HCT116 (cell line): ENCODE data around the gene CDH13. TPM values are rescaled to one million over a fixed set of nuclear protein-coding genes. Genes with fewer than 3 reads are reported as not detected.

Experiments used
- ATAC-seq: fragments of 200-7000 bp; cut with Tn5 transposase; 2 replicates; pipeline ENCODE4 v1.9.1; 2020; ENCODE audit warnings: mild to moderate bottlenecking, moderate library complexity
- BruUV-seq: library from RNA; stranded (reverse); fragments of 400-500 nt; replicated peaks from 2 replicates; lab custom pipeline; 2021; lab: Mats Ljungman, UMichigan
- CTCF ChIA-PET: fragments of 300-600 bp; sonication (Branson Sonifier 250); formaldehyde crosslinking; loops from one replicate; lab custom pipeline; 2021; ENCODE audit warnings: antibody characterized with exemption; lab: Charles Lee
- POLR2A ChIA-PET: fragments of 300-600, 350-600 bp; sonication (Branson Sonifier 250); formaldehyde crosslinking; loops from one replicate; lab custom pipeline; 2021; ENCODE audit warnings: antibody characterized with exemption; lab: Charles Lee
- RAD21 ChIA-PET, 2 experiments: fragments of 300-600 bp; sonication (Branson Sonifier 250); formaldehyde crosslinking; loops; one replicate each; lab custom pipeline; 2023; ENCODE audit warnings: low total read pairs in 2 of 2; ENCODE audit not compliant: uncharacterized antibody in 2 of 2, unreplicated experiment in 2 of 2, low non-redundant PET in 1 of 2; lab: Charles Lee
- DNase-seq: peaks from one replicate; pipeline ENCODE4 v3.0.0-alpha.2; 2010; ENCODE audit warnings: low read depth, low spot score
- H2AFZ ChIP-seq: fragments of 200-600 bp; shearing (Covaris generic), sonication (generic); 2 replicates; pipeline ENCODE4 v1.6.1; 2017; ENCODE audit warnings: low read depth, mixed run types, mixed read lengths, antibody characterized with exemption, low read length; ENCODE audit not compliant: poor library complexity, severe bottlenecking
- H3K27ac ChIP-seq: 2 replicates; pipeline ENCODE4 v1.5.1; 2012; ENCODE audit warnings: low read depth, low read length
- H3K27me3 ChIP-seq: fragments of 200-600 bp; sonication (generic); 2 replicates; pipeline ENCODE4 v1.6.1; 2016; ENCODE audit warnings: mixed run types, low read length, mixed read lengths; ENCODE audit not compliant: insufficient read depth
- H3K36me3 ChIP-seq, 2 experiments: fragments of 200-500 bp in 1 of 2; fragments of 200-600 bp in 1 of 2; sonication (Bioruptor generic) in 1 of 2; sonication (generic) in 1 of 2; 2 replicates each; pipeline versions ENCODE4 v1.5.1 to v1.6.1; 2014 to 2016; ENCODE audit warnings: low read length in 2 of 2, inconsistent platforms in 1 of 2, mixed read lengths in 1 of 2, mixed run types in 1 of 2; ENCODE audit not compliant: insufficient read depth in 2 of 2, control insufficient read depth in 1 of 2
- H3K4me1 ChIP-seq, 2 experiments: fragments of 200-600 bp in 1 of 2; sonication (generic) in 1 of 2; 2 replicates each; pipeline versions ENCODE4 v1.5.1 to v1.6.1; 2012 to 2017; ENCODE audit warnings: low read length in 2 of 2, inconsistent platforms in 1 of 2, mild to moderate bottlenecking in 1 of 2, mixed read lengths in 1 of 2, mixed run types in 1 of 2, moderate library complexity in 1 of 2; ENCODE audit not compliant: insufficient read depth in 2 of 2, control insufficient read depth in 1 of 2
- H3K4me2 ChIP-seq: fragments of 200-600 bp; sonication (generic); 2 replicates; pipeline ENCODE4 v1.6.1; 2017; ENCODE audit warnings: mixed run types, low read length, mixed read lengths
- H3K4me3 ChIP-seq, 2 experiments: fragments of 200-600 bp in 1 of 2; sonication (generic) in 1 of 2; replicated peaks in 1 of 2; 2 replicates each; pipeline ENCODE4 v1.5.1; 2011 to 2016; ENCODE audit warnings: low read length in 2 of 2, control low read depth in 1 of 2, low read depth in 1 of 2, mild to moderate bottlenecking in 1 of 2, mixed read lengths in 1 of 2, mixed run types in 1 of 2
- H3K79me2 ChIP-seq: fragments of 200-600 bp; sonication (generic); 2 replicates; pipeline ENCODE4 v1.6.1; 2017; ENCODE audit warnings: mild to moderate bottlenecking, mixed run types, low read length, moderate library complexity, mixed read lengths; ENCODE audit not compliant: insufficient read depth
- H3K9ac ChIP-seq: fragments of 200-600 bp; sonication (generic); 2 replicates; pipeline ENCODE4 v1.6.1; 2016; ENCODE audit warnings: low read length, mixed read lengths
- H3K9me2 ChIP-seq: fragments of 200-600 bp; sonication (generic), shearing (Covaris generic); 2 replicates; pipeline ENCODE4 v1.6.1; 2017; ENCODE audit warnings: mixed run types, mild to moderate bottlenecking, moderate library complexity; ENCODE audit not compliant: insufficient read depth
- H3K9me3 ChIP-seq, 2 experiments: fragments of 200-500 bp in 1 of 2; fragments of 200-600 bp in 1 of 2; sonication (Bioruptor generic) in 1 of 2; sonication (generic) in 1 of 2; 2 replicates each; pipeline ENCODE4 v1.6.1; 2014 to 2017; ENCODE audit warnings: low read length in 2 of 2, mixed read lengths in 2 of 2, inconsistent platforms in 1 of 2, low read depth in 1 of 2, mild to moderate bottlenecking in 1 of 2, mixed run types in 1 of 2, moderate library complexity in 1 of 2; ENCODE audit not compliant: control insufficient read depth in 1 of 2, insufficient read depth in 1 of 2
- H4K20me1 ChIP-seq: fragments of 200-600 bp; sonication (generic), shearing (Covaris generic); 2 replicates; pipeline ENCODE4 v1.6.1; 2017; ENCODE audit warnings: mixed run types, mild to moderate bottlenecking, moderate library complexity; ENCODE audit not compliant: insufficient read depth
- CBX3 ChIP-seq: IDR thresholded peaks from 2 replicates; pipeline ENCODE4 v1.6.1; 2012; ENCODE audit warnings: low read depth
- CTCF ChIP-seq, 3 experiments: fragments of 200-600 bp in 1 of 3; sonication (generic) in 1 of 3; IDR thresholded peaks in 2 of 3; conservative IDR thresholded peaks in 1 of 3; 2 replicates each; pipeline ENCODE4 v1.5.1; 2012 to 2017; ENCODE audit warnings: low read depth in 2 of 3, low read length in 2 of 3, antibody characterized with exemption in 1 of 3, borderline replicate concordance in 1 of 3, control low read depth in 1 of 3, mild to moderate bottlenecking in 1 of 3, mixed read lengths in 1 of 3, mixed run types in 1 of 3, moderate library complexity in 1 of 3; ENCODE audit not compliant: insufficient read depth in 1 of 3
- ELF1 ChIP-seq: IDR thresholded peaks from 2 replicates; pipeline ENCODE4 v1.6.1; 2012; ENCODE audit warnings: low read depth, borderline replicate concordance
- EZH2 ChIP-seq: fragments of 200-600 bp; sonication (generic); IDR thresholded peaks from 2 replicates; pipeline ENCODE4 v1.6.1; 2017; ENCODE audit warnings: antibody characterized with exemption, mixed run types
- EZH2phosphoT487 ChIP-seq: fragments of 200-600 bp; IDR thresholded peaks from 2 replicates; pipeline ENCODE4 v1.6.1; 2018; ENCODE audit warnings: antibody characterized with exemption, borderline replicate concordance
- FOSL1 ChIP-seq: IDR thresholded peaks from 2 replicates; pipeline ENCODE4 v1.6.1; 2012; ENCODE audit warnings: low read depth
- JUND ChIP-seq: IDR thresholded peaks from 2 replicates; pipeline ENCODE4 v1.6.1; 2012
- POLR2A ChIP-seq: IDR thresholded peaks from 2 replicates; pipeline ENCODE4 v1.7.0; 2011; ENCODE audit warnings: borderline replicate concordance; ENCODE audit not compliant: insufficient read depth, insufficient read length; ENCODE audit errors: extremely low read depth
- POLR2AphosphoS5 ChIP-seq: IDR thresholded peaks from 2 replicates; pipeline ENCODE4 v1.6.1; 2011; ENCODE audit warnings: mild to moderate bottlenecking, low read depth, low read length, moderate library complexity
- RAD21 ChIP-seq: IDR thresholded peaks from 2 replicates; pipeline ENCODE4 v1.6.1; 2012; ENCODE audit warnings: low read depth, mild to moderate bottlenecking
- SP1 ChIP-seq: IDR thresholded peaks from 2 replicates; pipeline ENCODE4 v1.6.1; 2012; ENCODE audit warnings: low read depth
- SRF ChIP-seq: IDR thresholded peaks from 2 replicates; pipeline ENCODE4 v1.6.1; 2012; ENCODE audit warnings: low read depth
- YY1 ChIP-seq: IDR thresholded peaks from 2 replicates; pipeline ENCODE4 v1.6.1; 2011; ENCODE audit warnings: low read length, low read depth, moderate library complexity, mild to moderate bottlenecking; ENCODE audit not compliant: insufficient replicate concordance; ENCODE audit errors: extremely low read depth
- ZBTB33 ChIP-seq: IDR thresholded peaks from 2 replicates; pipeline ENCODE4 v1.6.1; 2011; ENCODE audit warnings: mild to moderate bottlenecking, low read length, moderate library complexity; ENCODE audit not compliant: insufficient replicate concordance; ENCODE audit errors: extremely low read depth
- ZFX ChIP-seq: fragments of 450-650 bp; IDR thresholded peaks from 2 replicates; pipeline ENCODE4 v1.6.1; 2017
- ZNF274 ChIP-seq: fragments of 200-500 bp; sonication (Bioruptor generic); IDR thresholded peaks from 2 replicates; pipeline ENCODE4 v1.6.1; 2014; ENCODE audit warnings: mild to moderate bottlenecking, low read depth, low read length, inconsistent platforms
- intact Hi-C: fragments of 100-400 bp; cut with micrococcal nuclease; formaldehyde crosslinking; loops from 2 replicates; pipeline ENCODE4 v1.10.0; 2022
- total RNA-seq: library from RNA; stranded (reverse); gene quantifications from one replicate; pipeline ENCODE4 v1.2.1, GENCODE V29; 2021; ENCODE audit not compliant: unreplicated experiment

CDH13 gene
- total RNA-seq, 1 experiment from 2014 or later, result not detected

- Histone ChIP-seq H3K9me2 (no peaks in the 10 kb centered on the region), H3K4me2 (no peak overlapping the region), H3K4me3 (no peak overlapping the region), H4K20me1 (no peaks in the 10 kb centered on the region), H3K4me1 (no peaks in the 10 kb centered on the region), H2AFZ (no peak overlapping the region), H3K27me3 (0 out of 2 replicates have a peak, but pooled peaks cover 4% of the 10 kb centered on the region), H3K36me3 (no peaks in the 10 kb centered on the region), H3K79me2 (no peaks in the 10 kb centered on the region), H3K27ac (no peak overlapping the region), H3K9ac (no peak overlapping the region), H3K9me3 (peaks cover 0 to 3% of the 10 kb centered on the region in 2 experiments; a peak in 1 of 4 replicates)
- ATAC-seq, result no peak
- BruUV-seq, result no TSS peak
- RAD21 ChIA-PET, result no interaction called here
- POLR2A ChIA-PET, result no interaction called here
- DNase-seq, result no peak
- CTCF ChIA-PET, result no interaction called here
- TF ChIP-seq CBX3 (no peak), YY1 (no peak), FOSL1 (no peak), ZNF274 (no peak)
- intact Hi-C loops, result no loop called here
Measured at GRCh38 chr16:82732461-82732860, 105.7 kb downstream of the CDH13 start.

- DNase-seq, result no peak
- no TSS peak for BruUV-seq
- ChIA-PET RAD21 (no interaction called here), POLR2A (no interaction called here), CTCF (no interaction called here)
- no peak for ATAC-seq
- no peaks in the 10 kb centered on the region for H3K4me1 ChIP-seq
- H2AFZ ChIP-seq, result no peak overlapping the region
- no peaks in the 10 kb centered on the region for H3K36me3 ChIP-seq
- H4K20me1 ChIP-seq, result no peaks in the 10 kb centered on the region
- no peak overlapping the region for H3K9ac ChIP-seq
- no peak overlapping the region for H3K4me3 ChIP-seq
- H3K27me3 ChIP-seq, result no peaks in the 10 kb centered on the region
- H3K79me2 ChIP-seq, result no peaks in the 10 kb centered on the region
- no peak for TF ChIP-seq EZH2phosphoT487
- TF ChIP-seq EZH2, result no peak
- TF ChIP-seq RAD21, result no peak
- TF ChIP-seq SP1, result no peak
- TF ChIP-seq POLR2A, result no peak
- TF ChIP-seq ELF1, result no peak
- TF ChIP-seq ZFX, result no peak
- no peak for TF ChIP-seq POLR2AphosphoS5
- TF ChIP-seq CTCF (IDR thresholded peaks at IDR 0.05 in 2 of 3, conservative IDR thresholded peaks at IDR 0.05 in 1 of 3; ENCODE audit: borderline replicate concordance in 1 of 3, insufficient read depth in 1 of 3, low read depth in 2 of 3, low read length in 2 of 3), result no peak
- no peak for TF ChIP-seq JUND
- TF ChIP-seq ZBTB33, result no peak
- TF ChIP-seq SRF, result no peak
- no peaks in the 10 kb centered on the region; a peak in 1 of 4 replicates for H3K9me3 ChIP-seq
- no peaks in the 10 kb centered on the region for H3K9me2 ChIP-seq
- intact Hi-C loops, result no loop called here
- no peak overlapping the region for H3K27ac ChIP-seq
- no peak overlapping the region for H3K4me2 ChIP-seq
Measured at GRCh38 chr16:82735186-82735585, 108.4 kb downstream of the CDH13 start.
